HepG2 (cell line): ENCODE measurements around the gene FAM114A2. TPM values are rescaled to one million over a fixed set of nuclear protein-coding genes. Genes with fewer than 3 reads are reported as not detected.

Experiments
- ADNP ChIP-seq: sonication (generic); formaldehyde crosslinking; IDR thresholded peaks from 2 replicates; pipeline ENCODE4 v1.4.0; 2020; ENCODE audit warnings: missing genetic modification reagents
- AKNA ChIP-seq: sonication (generic); formaldehyde crosslinking; IDR thresholded peaks from 2 replicates; pipeline ENCODE4 v1.4.0; 2020; ENCODE audit warnings: missing genetic modification reagents, borderline replicate concordance
- ATF4 ChIP-seq, 2 experiments: fragments of 450-650 bp in 1 of 2; sonication (generic) in 1 of 2; formaldehyde crosslinking; IDR thresholded peaks; 2 replicates each; pipeline versions ENCODE4 v1.5.0 to v1.8.0; 2020 to 2022; ENCODE audit warnings: mild to moderate bottlenecking in 1 of 2, missing genetic modification reagents in 1 of 2
- BRCA1 ChIP-seq: sonication (generic); formaldehyde crosslinking; IDR thresholded peaks from 2 replicates; pipeline ENCODE4 v1.4.0; 2020; ENCODE audit warnings: missing genetic modification reagents
- FOXA3 ChIP-seq: IDR thresholded peaks from 2 replicates; pipeline ENCODE4 v1.6.1; 2016; ENCODE audit warnings: missing genetic modification reagents, missing compliant biosample characterization
- FOXO4 ChIP-seq: sonication (generic); formaldehyde crosslinking; conservative IDR thresholded peaks from 2 replicates; pipeline ENCODE4 v1.8.1; 2023; ENCODE audit warnings: missing genetic modification reagents
- MBD4 ChIP-seq: IDR thresholded peaks from 2 replicates; pipeline ENCODE4 v1.6.1; 2012; ENCODE audit warnings: low read length, inconsistent platforms, borderline replicate concordance
- MTF1 ChIP-seq: sonication (generic); formaldehyde crosslinking; IDR thresholded peaks from 2 replicates; pipeline ENCODE4 v1.5.0; 2020; ENCODE audit warnings: missing genetic modification reagents
- PATZ1 ChIP-seq: sonication (generic); formaldehyde crosslinking; IDR thresholded peaks from 2 replicates; pipeline ENCODE4 v1.4.0; 2020; ENCODE audit warnings: missing genetic modification reagents
- RELA ChIP-seq: sonication (generic); formaldehyde crosslinking; IDR thresholded peaks from 2 replicates; pipeline ENCODE4 v1.4.0; 2020; ENCODE audit warnings: missing genetic modification reagents
- SRF ChIP-seq: IDR thresholded peaks from 2 replicates; pipeline ENCODE4 v1.6.1; 2011; ENCODE audit warnings: mild to moderate bottlenecking, low read depth, low read length, moderate library complexity
- U2AF1 ChIP-seq: fragments of 200-400 bp; formaldehyde crosslinking; optimal IDR thresholded peaks from 2 replicates; pipeline ENCODE3; 2017; ENCODE audit warnings: mild to moderate bottlenecking, low read depth, low read length
- ZBTB14 ChIP-seq: sonication (generic); formaldehyde crosslinking; IDR thresholded peaks from 2 replicates; pipeline ENCODE4 v1.4.0; 2020; ENCODE audit warnings: missing genetic modification reagents
- ZFYVE20 ChIP-seq: sonication (generic); formaldehyde crosslinking; IDR thresholded peaks from 2 replicates; pipeline ENCODE4 v1.8.0; 2023; ENCODE audit warnings: low read depth, mild to moderate bottlenecking, moderate library complexity, missing genetic modification reagents, borderline replicate concordance
- ZNF274 ChIP-seq: sonication (generic); formaldehyde crosslinking; IDR thresholded peaks from 2 replicates; pipeline ENCODE4 v1.5.1; 2020; ENCODE audit warnings: mild to moderate bottlenecking, missing genetic modification reagents
- ZNF367 ChIP-seq: sonication (generic); formaldehyde crosslinking; IDR thresholded peaks from 2 replicates; pipeline ENCODE4 v1.4.0; 2020; ENCODE audit warnings: missing genetic modification reagents, borderline replicate concordance
- ZNF546 ChIP-seq: sonication (generic); formaldehyde crosslinking; conservative IDR thresholded peaks from 2 replicates; pipeline ENCODE4 v1.8.1; 2023; ENCODE audit warnings: mild to moderate bottlenecking, missing genetic modification reagents
- ZNF614 ChIP-seq: IDR thresholded peaks from 2 replicates; pipeline ENCODE4 v1.6.1; 2018; ENCODE audit warnings: missing biosample characterization, missing genetic modification reagents, inconsistent platforms, borderline replicate concordance
- ZNF672 ChIP-seq: sonication (generic); formaldehyde crosslinking; IDR thresholded peaks from 2 replicates; pipeline ENCODE4 v1.8.1; 2022; ENCODE audit warnings: missing genetic modification reagents
- ZNF792 ChIP-seq: IDR thresholded peaks from 2 replicates; pipeline ENCODE4 v1.6.1; 2016
- polyA plus RNA-seq, 8 experiments: library from polyadenylated mRNA; depleted of rRNA in 3 of 8; stranded (reverse) in 7 of 8; unstranded in 1 of 8; fragments of >200 nt; fragmentation: Illumina TruSeq in 4 of 8; extraction: Trizol in 4 of 8; gene quantifications; 2 replicates each; pipeline versions ENCODE4 v1.2.1 to v1.2.3, GENCODE V29; 2011 to 2016; ENCODE audit warnings: low read depth in 4 of 8, missing spikeins in 1 of 8, mixed read lengths in 1 of 8; ENCODE audit not compliant: insufficient read depth in 1 of 8
- total RNA-seq, 5 experiments: library from RNA; depleted of rRNA; stranded (reverse); fragments of >200 nt; fragmentation: Illumina TruSeq; extraction: Trizol; gene quantifications; 2 replicates each; pipeline ENCODE4 v1.2.3, GENCODE V29; 2016; ENCODE audit warnings: low read depth in 1 of 5

FAM114A2 gene
- total and polyA plus RNA-seq, 2 of the 13 experiments (the other 11 are each of a cell fraction or from before 2014, with no cell fraction given), result 6.9 to 11.4 TPM

- TF ChIP-seq AKNA, result no peak
- no peak for TF ChIP-seq ADNP (CRISPR knock-in tag)
- peak; percentile 60 for TF ChIP-seq FOXA3 (CRISPR knock-in tag)
- TF ChIP-seq ZNF274 (CRISPR knock-in tag), result peak; percentile 93; the same call in 1 of the 2 replicates
- TF ChIP-seq ZNF367, result no peak
- TF ChIP-seq SRF, result no peak
- TF ChIP-seq ZFYVE20 (CRISPR knock-in tag), result 0 out of 2 replicates have a peak, but pooled peaks have one; percentile 24
- TF ChIP-seq U2AF1, result no peak
- no peak for TF ChIP-seq MTF1 (CRISPR knock-in tag)
- no peak for TF ChIP-seq ZBTB14 (CRISPR knock-in tag)
- peak in 1 of 2 experiments; percentile 43; a peak in 1 of 4 replicates for TF ChIP-seq ATF4 (CRISPR knock-in tag; IDR thresholded peaks at IDR 0.05)
- peak; percentile 95 for TF ChIP-seq ZNF792 (CRISPR knock-in tag)
- no peak for TF ChIP-seq BRCA1 (CRISPR knock-in tag)
- TF ChIP-seq PATZ1, result peak; percentile 70
- TF ChIP-seq ZNF614 (CRISPR knock-in tag), result peak; percentile 74; the same call in 1 of the 2 replicates
- TF ChIP-seq ZNF672 (CRISPR knock-in tag), result no peak
- no peak for TF ChIP-seq MBD4
- peak; percentile 71; the same call in 1 of the 2 replicates for TF ChIP-seq ZNF546
- no peak for TF ChIP-seq RELA
- TF ChIP-seq FOXO4 (CRISPR knock-in tag), result no peak
Measured at GRCh38 chr5:154038707-154039457, at the start of gene FAM114A2, which contains the start of gene MFAP3 (continued).
